WERI-Rb-1 (cell line): Measurements from ENCODE around the gene MTERF2.
"Not testable (repeated sequence)": the region's sequence is repeated elsewhere in the genome, so short reads cannot be mapped to it uniquely, and the experiment has no call there.

Source experiments
- DNase-seq: peaks from one replicate; pipeline ENCODE4 v3.0.0-alpha.2; 2020
- H3K27ac ChIP-seq: fragments of 250-450 bp; sonication (Bioruptor Pico); 2 replicates; pipeline ENCODE4 v1.5.1; 2020; ENCODE audit warnings: mild to moderate bottlenecking, moderate library complexity
- H3K27me3 ChIP-seq: fragments of 250-450 bp; sonication (Bioruptor Pico); 2 replicates; pipeline ENCODE4 v1.5.1; 2021; ENCODE audit warnings: mild to moderate bottlenecking, low read depth, moderate library complexity; ENCODE audit not compliant: insufficient read depth, severe bottlenecking
- H3K36me3 ChIP-seq: fragments of 250-450 bp; sonication (Bioruptor Pico); 2 replicates; pipeline ENCODE4 v1.5.1; 2020; ENCODE audit warnings: mild to moderate bottlenecking, moderate library complexity
- H3K4me3 ChIP-seq: 2 replicates; pipeline ENCODE4 v1.5.1; 2011; ENCODE audit warnings: low read depth, mild to moderate bottlenecking, control low read depth, low read length
- H3K9me3 ChIP-seq: fragments of 250-450 bp; sonication (Bioruptor Pico); 2 replicates; pipeline ENCODE4 v1.5.1; 2021; ENCODE audit warnings: mild to moderate bottlenecking, moderate library complexity; ENCODE audit not compliant: severe bottlenecking
- CTCF ChIP-seq: IDR thresholded peaks from 2 replicates; pipeline ENCODE4 v1.5.1; 2011; ENCODE audit warnings: low read depth, mild to moderate bottlenecking, control low read depth, inconsistent platforms, low read length

Gene MTERF2

GRCh38 chr12:106999446-106999845 lies 12.5 kb upstream of the MTERF2 start:
- Histone ChIP-seq H3K27me3 (no peaks in the 10 kb centered on the region), H3K27ac (no peak overlapping the region), H3K4me3 (no peak overlapping the region), H3K36me3 (peaks cover 14% of the 10 kb centered on the region), H3K9me3 (no peaks in the 10 kb centered on the region)
- TF ChIP-seq CTCF: no peak
- no peak for DNase-seq

GRCh38 chr12:106997916-106998315 lies 11.0 kb upstream of the MTERF2 start:
- no peak for DNase-seq
- no peaks in the 10 kb centered on the region for H3K27me3 ChIP-seq
- TF ChIP-seq CTCF: no peak
- H3K27ac ChIP-seq: no peak overlapping the region
- H3K4me3 ChIP-seq: no peak overlapping the region
- no peaks in the 10 kb centered on the region for H3K9me3 ChIP-seq
- H3K36me3 ChIP-seq: peaks cover 14% of the 10 kb centered on the region

DNA sequence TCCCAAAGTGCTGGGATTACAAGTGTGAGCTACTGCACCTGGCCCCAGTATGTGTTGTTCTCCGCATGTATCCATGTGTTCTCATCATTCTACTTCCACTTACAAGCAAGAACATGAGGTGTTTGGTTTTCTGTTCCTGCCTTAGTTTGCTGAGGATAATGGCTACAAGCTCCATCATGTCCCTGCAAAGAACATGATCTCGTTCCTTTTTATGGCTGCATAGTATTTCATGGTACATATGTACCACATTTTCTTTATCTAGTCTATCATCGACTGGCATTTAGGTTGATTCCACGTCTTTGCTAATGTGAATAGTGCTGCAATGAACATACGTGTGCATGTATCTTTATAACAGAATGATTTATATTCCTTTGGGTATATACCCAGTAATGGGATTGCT lies 9.2 kb upstream of the MTERF2 start:
- not testable (repeated sequence) for DNase-seq, H3K9me3 ChIP-seq, H3K27me3 ChIP-seq, H3K27ac ChIP-seq, H3K4me3 ChIP-seq
- peaks cover 14% of the 10 kb centered on the region for H3K36me3 ChIP-seq

GRCh38 chr12:106994579-106995220 lies 7.8 kb upstream of the MTERF2 start:
- Histone ChIP-seq H3K4me3 (no peak overlapping the region), H3K27me3 (no peaks in the 10 kb centered on the region), H3K27ac (no peak overlapping the region), H3K9me3 (no peaks in the 10 kb centered on the region), H3K36me3 (peaks cover 14% of the 10 kb centered on the region)
- no peak for DNase-seq
- no peak for TF ChIP-seq CTCF

GRCh38 chr12:106987846-106988245 lies 900 bp upstream of the MTERF2 start:
- Histone ChIP-seq H3K9me3 (no peaks in the 10 kb centered on the region), H3K27ac (no peak overlapping the region), H3K4me3 (no peak overlapping the region), H3K36me3 (peaks cover 31% of the 10 kb centered on the region), H3K27me3 (no peaks in the 10 kb centered on the region)
- no peak for TF ChIP-seq CTCF
- no peak for DNase-seq

GRCh38 chr12:106986135-106986534 lies 811 bp downstream of the MTERF2 start:
- TF ChIP-seq CTCF: no peak
- no peak for DNase-seq
- peaks cover 31% of the 10 kb centered on the region for H3K36me3 ChIP-seq
- H3K27me3 ChIP-seq: no peaks in the 10 kb centered on the region
- no peaks in the 10 kb centered on the region for H3K9me3 ChIP-seq
- H3K4me3 ChIP-seq: peak overlapping the region; percentile 57
- peak overlapping the region; percentile 85; the same call in 1 of the 2 replicates for H3K27ac ChIP-seq
